HFFc6 (cell line): ENCODE results near the gene RABGAP1L. TPM values are rescaled to one million over a fixed set of nuclear protein-coding genes. Genes with fewer than 3 reads are reported as not detected.
"Not testable (repeated sequence)": the region's sequence is repeated elsewhere in the genome, so short reads cannot be mapped to it uniquely, and the experiment has no call there.

ENCODE experiments used
- DNase-seq: peaks from one replicate; pipeline ENCODE4 v3.0.0-alpha.2; 2018
- H3K27ac Mint-ChIP-seq: 2 replicates; pipeline ENCODE4 v1.8.0; 2020; ENCODE audit warnings: mild to moderate bottlenecking, mixed read lengths
- H3K27me3 Mint-ChIP-seq: 2 replicates; pipeline ENCODE4 v1.8.0; 2021; ENCODE audit warnings: mild to moderate bottlenecking, moderate library complexity, mixed read lengths; ENCODE audit not compliant: insufficient read depth
- H3K36me3 Mint-ChIP-seq: 2 replicates; pipeline ENCODE4 v1.8.0; 2021; ENCODE audit warnings: low read depth, mixed read lengths
- H3K4me1 Mint-ChIP-seq: 2 replicates; pipeline ENCODE4 v1.8.0; 2020; ENCODE audit warnings: low read depth, mixed read lengths
- H3K4me3 Mint-ChIP-seq: 2 replicates; pipeline ENCODE4 v1.8.0; 2020; ENCODE audit warnings: mild to moderate bottlenecking, moderate library complexity, mixed read lengths
- H3K9me3 Mint-ChIP-seq: 2 replicates; pipeline ENCODE4 v1.8.0; 2020; ENCODE audit warnings: mild to moderate bottlenecking, mixed read lengths
- CTCF ChIP-seq: fragments of 200-600 bp; sonication (generic); IDR thresholded peaks from 2 replicates; pipeline ENCODE4 v1.5.0; 2021; ENCODE audit warnings: antibody characterized with exemption, mild to moderate bottlenecking
- total RNA-seq, 6 experiments: library from RNA; stranded (reverse); fragmentation: NEBNext Ultra II Directional; extraction: Animal tissue kit (Norgen Biotek cat#: 25700); gene quantifications; 2 replicates in 1 of 6; 3 replicates in 5 of 6; pipeline ENCODE4 v1.2.3, GENCODE V29; 2021

Gene RABGAP1L
- total RNA-seq, 6 experiments from 2014 or later, result 14.5 to 16.9 (median 16.0) TPM

GRCh38 chr1:174686213-174686612 lies 526.9 kb downstream of the RABGAP1L start:
- H3K27ac Mint-ChIP-seq, result no peak overlapping the region
- TF ChIP-seq CTCF, result no peak
- peaks cover 7% of the 10 kb centered on the region; the same call in 1 of the 2 replicates for H3K4me1 Mint-ChIP-seq
- H3K4me3 Mint-ChIP-seq, result no peak overlapping the region
- no peaks in the 10 kb centered on the region for H3K9me3 Mint-ChIP-seq
- no peaks in the 10 kb centered on the region for H3K27me3 Mint-ChIP-seq
- no peak for DNase-seq
- peaks cover 7% of the 10 kb centered on the region; the same call in 1 of the 2 replicates for H3K36me3 Mint-ChIP-seq

- H3K36me3 Mint-ChIP-seq, result peaks cover 6% of the 10 kb centered on the region; the same call in 1 of the 2 replicates
- H3K27ac Mint-ChIP-seq, result no peak overlapping the region
Observed at GRCh38 chr1:174689524-174689923, 530.2 kb downstream of the RABGAP1L start.

GRCh38 chr1:174690266-174690665 lies 530.9 kb downstream of the RABGAP1L start:
- Mint-ChIP-seq H3K4me3 (no peak overlapping the region), H3K27ac (no peak overlapping the region), H3K36me3 (no peaks in the 10 kb centered on the region), H3K27me3 (no peaks in the 10 kb centered on the region), H3K9me3 (no peaks in the 10 kb centered on the region), H3K4me1 (peaks cover 13% of the 10 kb centered on the region)
- no peak for DNase-seq
- TF ChIP-seq CTCF, result no peak

More at GRCh38 chr1:174689524-174689923, 530.2 kb downstream of the RABGAP1L start:
- H3K4me1 Mint-ChIP-seq, result peaks cover 13% of the 10 kb centered on the region
- H3K4me3 Mint-ChIP-seq, result no peak overlapping the region
- no peaks in the 10 kb centered on the region for H3K27me3 Mint-ChIP-seq
- DNase-seq, result no peak
- TF ChIP-seq CTCF, result no peak
- H3K9me3 Mint-ChIP-seq, result no peaks in the 10 kb centered on the region

- Mint-ChIP-seq H3K27me3 (no peaks in the 10 kb centered on the region), H3K36me3 (no peaks in the 10 kb centered on the region), H3K4me1 (peaks cover 13% of the 10 kb centered on the region), H3K27ac (no peak overlapping the region), H3K9me3 (no peaks in the 10 kb centered on the region), H3K4me3 (no peak overlapping the region)
- DNase-seq, result peak; percentile 43
- TF ChIP-seq CTCF, result peak; percentile 33; the same call in 1 of the 2 replicates
Observed at GRCh38 chr1:174692313-174692712, 533.0 kb downstream of the RABGAP1L start.

- Mint-ChIP-seq H3K4me3 (no peak overlapping the region), H3K4me1 (peaks cover 13% of the 10 kb centered on the region), H3K27ac (no peak overlapping the region), H3K27me3 (no peaks in the 10 kb centered on the region), H3K9me3 (no peaks in the 10 kb centered on the region), H3K36me3 (no peaks in the 10 kb centered on the region)
- DNase-seq, result no peak
- no peak for TF ChIP-seq CTCF
Observed at GRCh38 chr1:174693085-174693484, 533.8 kb downstream of the RABGAP1L start.

GRCh38 chr1:174693539-174693938 lies 534.2 kb downstream of the RABGAP1L start:
- H3K36me3 Mint-ChIP-seq, H3K4me3 Mint-ChIP-seq, DNase-seq, H3K9me3 Mint-ChIP-seq, H3K27ac Mint-ChIP-seq, H3K27me3 Mint-ChIP-seq: not testable (repeated sequence)
- peaks cover 13% of the 10 kb centered on the region for H3K4me1 Mint-ChIP-seq
